ENCODE results near the gene FXYD6. TPM values are rescaled to one million over a fixed set of nuclear protein-coding genes. Genes with fewer than 3 reads are reported as not detected.

The FXYD6 gene
- polyA plus RNA-seq, 1 of the 3 experiments (the other 2 are of a cell fraction) = 1.4 TPM

- 61% methylated on average over 12 of the region's 17 CpGs for WGBS (ENCODE audit: low lambda C conversion rate)
- no peak overlapping the region for H3K4me2 ChIP-seq
These were observed 31.8 kb upstream of the FXYD6 start for GRCh38 chr11:117908109-117908895.

GRCh38 chr11:117907276-117908108, 31.0 kb upstream of the FXYD6 start:
- Histone ChIP-seq H3K79me2 (ENCODE audit: insufficient read depth) (no peaks in the 10 kb centered on the region), H3K4me2 (no peak overlapping the region), H3K36me3 (replicated peaks in 1 of 2; ENCODE audit: control insufficient read depth in 1 of 2, insufficient read depth in 2 of 2, low read length in 1 of 2) (no peaks in the 10 kb centered on the region), H3K9me3 (no peaks in the 10 kb centered on the region), H3K27ac (ENCODE audit: low read depth in 2 of 2, low read length in 1 of 2) (no peak overlapping the region), H3F3A (replicated peaks; ENCODE audit: insufficient read depth) (no peaks in the 10 kb centered on the region), H4K20me1 (ENCODE audit: insufficient read depth) (no peaks in the 10 kb centered on the region), H3K27me3 (ENCODE audit: insufficient read depth) (peaks cover 6% of the 10 kb centered on the region; the same call in 1 of the 2 replicates), H3K4me3 (ENCODE audit: low read depth in 2 of 2, low read length in 1 of 2) (no peak overlapping the region), H3K9ac (no peak overlapping the region), H2AFZ (ENCODE audit: low read depth) (no peak overlapping the region), H3K4me1 (ENCODE audit: control insufficient read depth in 1 of 2, insufficient read depth in 2 of 2, low read depth in 1 of 2, low read length in 1 of 2) (peaks cover 5 to 24% of the 10 kb centered on the region in 2 experiments; a peak in 2 of 4 replicates), H3K9me2 (no peaks in the 10 kb centered on the region)
- DNase-seq = peak; percentile 74
- WGBS (ENCODE audit: low lambda C conversion rate) = 52% methylated on average over 12 of the region's 24 CpGs
- ChIA-PET CTCF (interaction anchor here (0.8 to 6.1 kb wide), 12 partner anchors 7 to 100 kb away, joined by 3 to 36 read pairs (median 4); partner anchors contain the start of gene FXYD6), POLR2A (interaction anchor here (0.6 to 0.8 kb wide), 2 partner anchors 46 to 78 kb away, joined by 3 to 6 read pairs; no protein-coding TSS in a partner anchor)
- peak; percentile 47 for TF ChIP-seq PBX3 (IDR thresholded peaks at IDR 0.05)
- TF ChIP-seq FOXJ3 (CRISPR knock-in tag; IDR thresholded peaks at IDR 0.05) = no peak

More at GRCh38 chr11:117908109-117908895, 31.8 kb upstream of the FXYD6 start:
- H2AFZ ChIP-seq (ENCODE audit: low read depth) = no peak overlapping the region
- peaks cover 6% of the 10 kb centered on the region; the same call in 1 of the 2 replicates for H3K27me3 ChIP-seq (ENCODE audit: insufficient read depth)
- no peak overlapping the region for H3K4me3 ChIP-seq (ENCODE audit: low read depth in 2 of 2, low read length in 1 of 2)
- no peaks in the 10 kb centered on the region for H3K79me2 ChIP-seq (ENCODE audit: insufficient read depth)
- CTCF ChIA-PET = interaction anchor here (0.7 to 6.1 kb wide), 12 partner anchors 8 to 263 kb away, joined by 3 to 36 read pairs (median 4); no protein-coding TSS in a partner anchor
- no peak overlapping the region for H3K9ac ChIP-seq
- no peaks in the 10 kb centered on the region for H4K20me1 ChIP-seq (ENCODE audit: insufficient read depth)
- H3K27ac ChIP-seq (ENCODE audit: low read depth in 2 of 2, low read length in 1 of 2) = no peak overlapping the region
- no peak for TF ChIP-seq MXI1 (IDR thresholded peaks at IDR 0.05; ENCODE audit: low read depth, low read length)
- no peak for TF ChIP-seq CHD2 (IDR thresholded peaks at IDR 0.05; ENCODE audit: low read length, partially characterized antibody)
- TF ChIP-seq RCOR1 (IDR thresholded peaks at IDR 0.05; ENCODE audit: low read length) = no peak
- TF ChIP-seq NRF1 (IDR thresholded peaks at IDR 0.05; ENCODE audit: low read depth, low read length) = no peak
- TF ChIP-seq TCF12 (IDR thresholded peaks at IDR 0.05) = no peak
- no peak for TF ChIP-seq USF1 (IDR thresholded peaks at IDR 0.05; ENCODE audit: borderline replicate concordance, low read depth)
- no peak for TF ChIP-seq JUND (IDR thresholded peaks at IDR 0.05)
- TF ChIP-seq RXRA (IDR thresholded peaks at IDR 0.05; ENCODE audit: borderline replicate concordance, low read depth) = no peak
- TF ChIP-seq GATA2 (CRISPR knock-in tag; IDR thresholded peaks at IDR 0.05) = no peak
- no peak for TF ChIP-seq ZBTB33 (IDR thresholded peaks at IDR 0.05; ENCODE audit: borderline replicate concordance, low read depth)
- no peak for TF ChIP-seq POLR2AphosphoS5 (IDR thresholded peaks at IDR 0.05; ENCODE audit: low read depth, low read length)
- no peaks in the 10 kb centered on the region for H3K9me3 ChIP-seq
- peaks cover 5 to 24% of the 10 kb centered on the region in 2 experiments; a peak in 2 of 4 replicates for H3K4me1 ChIP-seq (ENCODE audit: control insufficient read depth in 1 of 2, insufficient read depth in 2 of 2, low read depth in 1 of 2, low read length in 1 of 2)
- no peaks in the 10 kb centered on the region for H3K9me2 ChIP-seq
- POLR2A ChIA-PET = no interaction called here
- no peaks in the 10 kb centered on the region for H3F3A ChIP-seq (replicated peaks; ENCODE audit: insufficient read depth)
- DNase-seq = peak; percentile 45
- no peaks in the 10 kb centered on the region for H3K36me3 ChIP-seq (replicated peaks in 1 of 2; ENCODE audit: control insufficient read depth in 1 of 2, insufficient read depth in 2 of 2, low read length in 1 of 2)
